ENCODE results near the gene CFAP97D1.

- no peak for TF ChIP-seq NFRKB (IDR thresholded peaks at IDR 0.05)
- TF ChIP-seq SP1 (IDR thresholded peaks at IDR 0.05) = no peak
- no peak for TF ChIP-seq ELF4 (IDR thresholded peaks at IDR 0.05)
- no peak for TF ChIP-seq TARDBP (IDR thresholded peaks at IDR 0.05)
- no peak for TF ChIP-seq ARNT (IDR thresholded peaks at IDR 0.05)
- TF ChIP-seq BHLHE40 (IDR thresholded peaks at IDR 0.05; ENCODE audit: borderline replicate concordance) = no peak
- no peak for TF ChIP-seq HDGF (IDR thresholded peaks at IDR 0.05; ENCODE audit: borderline replicate concordance)
- no peak for TF ChIP-seq SUZ12 (IDR thresholded peaks at IDR 0.05)
- TF ChIP-seq PKNOX1 (IDR thresholded peaks at IDR 0.05) = no peak
- TF ChIP-seq FOXK2 (IDR thresholded peaks at IDR 0.05) = no peak
These were observed 12.5 kb upstream of the CFAP97D1 start for GRCh38 chr17:43767713-43768059.

Measured in HEK293T (cell line).